GM12892 (cell line): Measurements from ENCODE around the gene SSBP3.

Experiments
- POLR2A ChIP-seq: IDR thresholded peaks from 2 replicates; pipeline ENCODE4 v1.6.1; 2011; ENCODE audit warnings: low read depth, low read length, control low read depth
- POLR2AphosphoS5 ChIP-seq: IDR thresholded peaks from 2 replicates; pipeline ENCODE4 v1.6.1; 2011; ENCODE audit warnings: low read depth, low read length, control low read depth

DNA sequence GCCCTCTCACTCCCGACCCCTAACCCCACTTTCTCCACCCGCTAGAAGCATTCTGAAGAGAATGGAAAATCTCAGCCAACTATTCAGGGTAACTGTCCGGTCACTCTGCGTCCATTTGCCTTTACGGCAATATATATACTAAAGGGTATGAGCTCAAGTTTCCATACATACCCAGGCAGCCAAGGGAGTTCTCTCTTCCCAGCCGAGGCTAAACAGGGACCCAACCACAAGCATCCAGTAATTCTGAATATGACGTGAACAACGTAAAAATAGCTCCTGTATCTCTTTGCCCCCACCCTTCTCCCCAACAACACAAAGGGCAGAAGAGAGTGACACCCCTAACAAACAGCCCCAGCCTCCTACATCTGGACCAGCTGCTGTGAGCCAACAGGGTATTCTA, 67.7 kb downstream of the SSBP3 start:
- TF ChIP-seq POLR2AphosphoS5 = no peak
- no peak for TF ChIP-seq POLR2A
